SK-N-SH treated with all-trans-retinoic acid at 6 μM for 48 hours (cell line): ENCODE results near the gene MMS19.

ENCODE experiments used
- CSRNP3 ChIP-seq: fragments of 250-450 bp; sonication (Bioruptor Pico); IDR thresholded peaks from 2 replicates; pipeline ENCODE4 v1.5.1; 2021; ENCODE audit warnings: mild to moderate bottlenecking, moderate library complexity
- GLIS3 ChIP-seq: fragments of 250-450 bp; sonication (Bioruptor Pico); IDR thresholded peaks from 2 replicates; pipeline ENCODE4 v1.5.0; 2020; ENCODE audit warnings: mild to moderate bottlenecking, moderate library complexity
- TOX ChIP-seq: fragments of 250-450 bp; sonication (Bioruptor Pico); IDR thresholded peaks from 2 replicates; pipeline ENCODE4 v1.8.0; 2021; ENCODE audit warnings: mild to moderate bottlenecking, moderate library complexity, borderline replicate concordance
- ZC3H10 ChIP-seq: fragments of 250-450 bp; sonication (Bioruptor Pico); IDR thresholded peaks from 2 replicates; pipeline ENCODE4 v1.5.1; 2021; ENCODE audit warnings: mild to moderate bottlenecking, moderate library complexity
- ZNF8 ChIP-seq: fragments of 450-650 bp; formaldehyde crosslinking; IDR thresholded peaks from 2 replicates; pipeline ENCODE4 v1.5.0; 2020; ENCODE audit warnings: mild to moderate bottlenecking, moderate library complexity
- TF ChIP-seq, protein P1 (sequence below): fragments of 250-450 bp; sonication (Bioruptor Pico); IDR thresholded peaks from 2 replicates; pipeline ENCODE4 v1.8.0; 2020; ENCODE audit warnings: mild to moderate bottlenecking, moderate library complexity, borderline replicate concordance

- TF ChIP-seq ZC3H10: no peak
- TF ChIP-seq ZNF8 (CRISPR knock-in tag): no peak
- TF ChIP-seq CSRNP3 (CRISPR knock-in tag): no peak
- TF ChIP-seq, protein P1, sequence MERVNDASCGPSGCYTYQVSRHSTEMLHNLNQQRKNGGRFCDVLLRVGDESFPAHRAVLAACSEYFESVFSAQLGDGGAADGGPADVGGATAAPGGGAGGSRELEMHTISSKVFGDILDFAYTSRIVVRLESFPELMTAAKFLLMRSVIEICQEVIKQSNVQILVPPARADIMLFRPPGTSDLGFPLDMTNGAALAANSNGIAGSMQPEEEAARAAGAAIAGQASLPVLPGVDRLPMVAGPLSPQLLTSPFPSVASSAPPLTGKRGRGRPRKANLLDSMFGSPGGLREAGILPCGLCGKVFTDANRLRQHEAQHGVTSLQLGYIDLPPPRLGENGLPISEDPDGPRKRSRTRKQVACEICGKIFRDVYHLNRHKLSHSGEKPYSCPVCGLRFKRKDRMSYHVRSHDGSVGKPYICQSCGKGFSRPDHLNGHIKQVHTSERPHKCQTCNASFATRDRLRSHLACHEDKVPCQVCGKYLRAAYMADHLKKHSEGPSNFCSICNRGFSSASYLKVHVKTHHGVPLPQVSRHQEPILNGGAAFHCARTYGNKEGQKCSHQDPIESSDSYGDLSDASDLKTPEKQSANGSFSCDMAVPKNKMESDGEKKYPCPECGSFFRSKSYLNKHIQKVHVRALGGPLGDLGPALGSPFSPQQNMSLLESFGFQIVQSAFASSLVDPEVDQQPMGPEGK (CRISPR knock-in tag): no peak
- TF ChIP-seq GLIS3: no peak
- no peak for TF ChIP-seq TOX
These were observed 70.5 kb downstream of the MMS19 start for GRCh38 chr10:97427571-97428179.
